ENCODE measurements around the gene CDH4. TPM values are rescaled to one million over a fixed set of nuclear protein-coding genes. Genes with fewer than 3 reads are reported as not detected.

The CDH4 gene
- total RNA-seq, 1 donor from 2014 or later, result 9.2 TPM

DNA sequence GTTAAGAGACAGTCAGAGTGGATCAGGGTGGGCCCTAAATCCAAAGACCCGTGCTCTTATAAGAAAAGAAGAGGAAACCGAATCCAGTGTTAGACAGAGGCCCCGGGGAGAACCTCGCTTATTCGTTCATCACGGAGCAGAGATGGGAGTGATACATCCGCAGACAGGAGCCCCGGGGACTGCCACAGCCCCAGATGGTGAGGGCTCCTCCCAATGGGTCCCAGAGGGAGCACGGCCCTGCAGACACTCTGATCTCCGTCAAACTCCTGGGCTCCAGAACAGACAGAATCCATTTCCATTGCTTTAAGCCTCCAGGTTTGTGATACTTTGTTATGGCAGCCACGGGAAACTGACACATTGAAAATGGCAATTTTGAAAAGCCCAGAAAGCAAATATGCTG, 47.0 kb downstream of the CDH4 start:
- DNase-seq (ENCODE audit: extremely low read depth, low read depth, low spot score), result no peak

DNA sequence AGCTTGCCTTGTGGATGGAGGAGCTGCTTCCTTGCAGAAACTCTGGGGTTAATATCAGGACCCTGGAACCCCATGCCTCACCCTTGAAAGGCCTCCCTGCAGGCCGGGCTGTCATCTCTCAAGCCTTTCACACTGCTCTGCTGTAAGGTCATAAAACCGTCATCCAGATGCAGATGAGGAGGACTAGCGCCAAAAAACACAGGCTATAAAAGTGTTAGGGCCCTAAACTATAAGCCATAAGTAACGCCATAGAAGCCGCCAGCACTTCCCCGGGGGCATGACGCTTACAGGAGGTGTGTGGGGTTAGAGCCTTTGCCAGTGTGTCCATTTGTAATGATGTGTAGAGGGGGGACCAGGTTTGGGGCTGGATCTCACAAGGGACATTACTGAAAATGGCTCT, 47.6 kb downstream of the CDH4 start:
- DNase-seq (ENCODE audit: extremely low read depth, low read depth, low spot score), result no peak

DNA sequence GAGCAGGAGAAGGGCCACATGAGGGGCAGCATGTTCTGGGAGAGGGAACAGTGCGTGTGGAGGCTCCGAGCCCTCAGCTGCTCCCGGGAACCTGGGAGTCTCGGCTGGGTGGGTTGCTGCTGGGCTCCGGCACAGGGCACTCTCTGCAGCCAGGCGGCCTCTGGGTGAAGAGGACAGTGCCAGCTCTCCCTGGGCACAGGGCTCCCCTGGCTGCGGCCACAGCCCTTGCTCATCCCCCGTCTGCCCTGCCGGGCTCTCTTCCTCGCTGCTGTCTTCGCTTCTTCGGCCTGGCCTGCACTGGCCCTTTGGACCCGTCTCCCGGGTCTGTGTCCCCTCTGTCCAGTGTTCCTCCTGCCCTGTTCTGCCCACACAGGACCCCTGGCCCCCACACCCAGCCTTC, 48.2 kb downstream of the CDH4 start:
- DNase-seq (ENCODE audit: extremely low read depth, low read depth, low spot score), result no peak

DNA sequence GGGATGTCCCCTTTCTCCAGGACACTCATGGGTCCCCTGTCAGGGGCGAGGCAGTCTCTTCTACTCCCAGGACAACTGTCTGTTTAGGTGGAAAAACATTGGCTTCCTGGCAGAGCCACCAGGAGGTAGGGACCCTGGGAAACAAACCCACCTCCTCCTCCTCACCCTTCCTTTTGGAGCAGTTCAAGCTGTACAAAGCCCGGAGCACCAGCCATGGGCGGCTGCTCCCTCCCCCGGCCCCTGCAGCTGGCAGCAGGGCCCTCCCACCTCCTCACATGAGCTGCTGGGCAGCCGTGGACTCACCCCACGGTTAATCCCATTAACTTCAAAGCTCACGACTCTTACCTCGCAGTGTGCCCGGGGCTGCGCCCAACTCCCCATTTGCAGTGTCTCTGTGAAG, 48.6 kb downstream of the CDH4 start:
- DNase-seq (ENCODE audit: extremely low read depth, low read depth, low spot score), result no peak

DNA sequence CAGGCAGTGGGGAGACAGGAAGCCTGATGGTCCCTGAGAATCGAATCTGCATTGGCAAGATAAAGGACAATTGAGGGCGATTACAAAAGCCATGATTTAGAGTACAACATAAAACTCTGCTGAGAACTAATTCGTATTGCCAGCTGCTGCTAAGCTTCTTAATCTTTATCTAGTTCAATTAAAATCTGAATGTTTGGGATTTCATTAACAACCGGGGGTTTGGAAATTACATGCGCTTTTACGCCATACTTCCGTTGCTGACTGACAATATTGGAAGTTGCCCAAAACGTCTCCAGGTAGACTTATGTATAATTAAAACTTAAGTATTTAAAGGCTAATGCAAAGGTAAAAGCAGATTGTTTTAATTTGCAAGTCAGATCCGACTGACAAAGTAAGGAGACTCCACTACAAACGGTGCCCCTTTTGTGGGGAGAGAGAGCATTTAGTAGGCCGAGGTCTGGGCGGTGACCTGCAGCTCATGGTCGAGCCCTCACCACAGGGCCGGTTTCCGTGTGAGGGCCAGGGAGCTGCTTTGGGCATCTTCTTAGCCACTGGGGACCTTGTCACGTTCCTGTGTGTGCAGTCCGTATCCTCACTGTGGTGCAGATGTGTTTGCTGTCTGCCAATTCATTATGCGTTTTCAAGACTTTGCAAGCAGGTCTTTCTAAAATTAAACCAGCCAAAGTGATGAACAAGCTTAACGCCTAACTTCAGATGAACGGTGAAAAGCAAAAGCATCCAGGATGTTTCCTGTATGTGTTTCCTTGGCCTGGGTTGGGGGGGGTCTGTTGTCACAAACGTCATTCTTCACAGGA, 49.9 kb downstream of the CDH4 start:
- no peak for DNase-seq (ENCODE audit: extremely low read depth, low read depth, low spot score)

DNA sequence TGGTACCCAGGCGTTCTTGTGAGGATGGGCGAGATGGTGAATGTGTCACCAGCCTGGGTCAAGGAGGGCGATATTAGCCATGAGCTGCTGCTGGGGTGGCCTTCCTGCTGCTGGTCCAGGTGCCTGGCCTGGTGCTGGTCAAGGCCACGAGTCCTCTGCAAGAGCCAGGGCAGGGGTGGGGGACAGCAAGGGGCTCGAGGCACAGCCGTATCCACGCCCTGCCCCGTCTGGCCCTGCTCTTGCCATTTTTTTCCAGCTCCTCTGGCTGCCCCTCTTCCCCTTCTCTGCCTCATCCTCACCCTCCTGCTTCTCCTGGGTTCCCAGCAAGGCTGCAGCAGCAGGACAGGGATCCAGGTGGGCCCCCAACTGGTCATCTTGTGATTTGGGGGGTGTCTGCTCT, 51.2 kb downstream of the CDH4 start:
- no peak for DNase-seq (ENCODE audit: extremely low read depth, low read depth, low spot score)

DNA sequence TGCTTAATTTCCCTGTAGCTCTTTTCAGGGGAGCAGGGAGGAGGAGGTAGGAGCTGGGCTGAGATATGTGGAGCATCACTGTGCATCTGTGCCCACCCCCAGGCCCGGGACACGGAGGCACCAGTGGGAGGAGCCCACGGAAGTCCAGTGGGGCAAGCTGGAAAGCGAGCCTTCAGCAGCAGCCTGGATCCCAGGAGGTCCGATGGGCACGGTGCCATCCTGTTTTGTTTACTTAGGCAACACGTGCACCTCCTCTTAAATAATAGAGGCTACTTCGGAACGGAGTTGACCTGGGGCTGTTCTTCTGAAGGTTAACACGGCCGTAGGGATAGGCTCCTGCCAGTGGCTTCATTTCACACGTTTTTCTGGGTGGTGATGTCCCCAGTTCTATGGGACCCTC, 51.6 kb downstream of the CDH4 start:
- DNase-seq (ENCODE audit: extremely low read depth, low read depth, low spot score), result no peak

DNA sequence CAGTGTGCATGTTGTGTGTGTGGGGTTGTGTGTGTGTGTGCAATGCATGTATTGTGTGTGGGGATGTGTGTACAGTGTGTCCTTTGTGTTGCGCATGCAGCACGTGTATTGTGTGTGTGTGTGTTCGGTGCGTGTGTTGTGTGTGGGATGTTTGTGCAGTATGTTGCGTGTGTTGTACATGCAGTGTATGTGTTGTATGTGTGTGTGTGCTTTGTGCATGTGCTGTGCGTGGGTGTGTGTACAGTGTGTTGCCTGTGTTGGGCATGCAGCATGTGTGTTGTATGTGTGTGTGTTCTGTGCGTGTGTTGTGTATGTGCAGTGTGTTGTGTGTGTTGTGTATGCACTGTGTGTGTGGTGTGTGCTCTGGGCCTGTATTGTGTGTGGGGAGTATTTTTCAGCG, 52.7 kb downstream of the CDH4 start:
- no peak for DNase-seq (ENCODE audit: extremely low read depth, low read depth, low spot score)

DNA sequence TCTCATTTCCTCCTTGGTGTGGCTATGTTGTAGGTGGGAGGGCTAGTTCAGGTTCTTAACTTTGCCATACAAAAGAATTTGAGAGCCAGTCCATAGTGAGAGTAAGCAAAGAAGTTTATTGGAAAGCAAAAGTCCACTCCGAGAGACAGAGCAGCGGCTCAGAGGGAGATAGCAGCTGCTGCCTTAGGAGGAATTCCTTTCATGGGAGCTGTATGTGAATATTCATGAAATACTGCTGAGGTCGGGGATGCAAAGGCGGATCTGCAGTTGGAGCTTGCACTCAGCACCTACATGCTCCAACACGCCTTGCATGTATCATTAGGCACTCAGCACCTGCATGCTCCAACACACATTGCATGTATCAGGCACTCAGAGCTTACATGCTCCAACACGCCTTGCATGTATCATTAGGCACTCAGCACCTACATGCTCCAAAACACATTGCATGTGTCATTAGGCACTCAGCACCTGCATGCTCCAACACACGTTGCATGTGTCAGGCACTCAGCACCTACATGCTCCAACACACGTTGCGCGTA, 54.9 kb downstream of the CDH4 start:
- no peak for DNase-seq (ENCODE audit: extremely low read depth, low read depth, low spot score)

DNA sequence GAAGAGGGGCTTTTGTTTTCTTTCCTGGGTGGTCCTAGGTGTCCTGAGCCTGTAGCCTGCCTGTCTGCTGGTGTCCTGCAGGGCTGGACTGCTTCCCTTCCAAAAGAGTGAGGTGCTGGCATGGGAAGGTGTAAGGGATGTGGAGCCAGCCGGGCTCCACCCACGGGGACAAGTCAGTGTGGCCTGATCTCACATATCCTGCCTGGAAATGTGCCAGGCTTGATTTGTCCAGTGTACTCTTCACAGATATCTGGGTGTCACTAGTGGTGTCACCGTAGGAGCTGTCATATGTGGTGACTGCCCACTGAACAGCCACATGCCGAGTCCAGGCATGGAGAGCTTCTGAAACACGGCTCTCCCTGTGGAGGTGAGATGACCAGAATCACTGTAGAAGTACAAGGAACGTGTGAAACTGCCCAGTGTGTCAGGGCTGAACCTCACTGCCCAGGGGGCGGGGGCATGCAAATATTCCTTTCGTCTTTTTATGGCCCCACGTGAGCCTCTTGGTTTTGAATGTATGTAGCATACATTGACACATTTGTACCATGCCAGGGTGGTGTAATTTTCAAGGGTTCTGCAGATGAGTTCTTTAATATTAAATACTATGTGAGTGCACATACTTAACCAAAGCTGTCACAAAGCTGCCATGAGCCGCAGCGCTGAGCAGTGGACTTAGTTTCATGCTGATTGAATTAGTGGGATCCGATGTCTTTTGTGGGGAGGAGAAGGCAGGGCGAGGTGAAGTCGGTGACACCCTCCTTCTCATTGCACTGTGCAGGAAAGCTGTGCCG, 55.8 kb downstream of the CDH4 start:
- no peak for DNase-seq (ENCODE audit: extremely low read depth, low read depth, low spot score)

DNA sequence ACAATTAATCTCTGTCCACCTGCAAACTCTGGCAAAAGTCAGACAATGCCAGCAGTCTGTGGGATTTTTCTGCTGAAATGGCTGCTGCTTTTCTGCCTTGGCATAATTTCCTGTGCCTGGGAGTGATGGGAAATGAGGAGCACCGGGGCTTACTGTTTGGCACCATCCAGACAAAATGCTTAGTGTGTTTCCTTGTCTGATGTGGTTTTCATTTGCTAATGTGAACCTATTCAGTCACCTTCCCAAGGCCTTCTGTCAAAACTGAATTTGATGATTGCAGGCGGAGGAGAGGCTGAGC, 56.4 kb downstream of the CDH4 start:
- DNase-seq (ENCODE audit: extremely low read depth, low read depth, low spot score), result no peak

DNA sequence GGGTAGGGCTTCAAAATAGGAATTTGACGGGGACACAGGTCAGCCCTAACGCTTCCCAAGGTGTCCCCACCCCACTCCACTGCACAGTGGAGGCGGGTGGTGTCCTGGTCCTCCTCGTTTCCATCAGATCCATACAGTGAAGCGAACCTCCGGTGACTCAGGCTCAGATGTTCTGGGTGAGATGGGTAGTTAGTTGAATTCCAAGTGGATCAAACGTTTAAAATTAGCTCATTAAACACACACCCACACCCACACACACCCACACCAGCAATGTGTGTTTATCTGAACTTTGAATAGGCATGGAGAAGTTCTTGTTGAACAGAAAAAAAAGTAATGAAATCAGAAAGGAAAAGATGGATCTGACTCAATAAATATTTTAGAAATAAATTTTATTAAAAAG, 58.9 kb downstream of the CDH4 start:
- DNase-seq (ENCODE audit: extremely low read depth, low read depth, low spot score), result no peak

DNA sequence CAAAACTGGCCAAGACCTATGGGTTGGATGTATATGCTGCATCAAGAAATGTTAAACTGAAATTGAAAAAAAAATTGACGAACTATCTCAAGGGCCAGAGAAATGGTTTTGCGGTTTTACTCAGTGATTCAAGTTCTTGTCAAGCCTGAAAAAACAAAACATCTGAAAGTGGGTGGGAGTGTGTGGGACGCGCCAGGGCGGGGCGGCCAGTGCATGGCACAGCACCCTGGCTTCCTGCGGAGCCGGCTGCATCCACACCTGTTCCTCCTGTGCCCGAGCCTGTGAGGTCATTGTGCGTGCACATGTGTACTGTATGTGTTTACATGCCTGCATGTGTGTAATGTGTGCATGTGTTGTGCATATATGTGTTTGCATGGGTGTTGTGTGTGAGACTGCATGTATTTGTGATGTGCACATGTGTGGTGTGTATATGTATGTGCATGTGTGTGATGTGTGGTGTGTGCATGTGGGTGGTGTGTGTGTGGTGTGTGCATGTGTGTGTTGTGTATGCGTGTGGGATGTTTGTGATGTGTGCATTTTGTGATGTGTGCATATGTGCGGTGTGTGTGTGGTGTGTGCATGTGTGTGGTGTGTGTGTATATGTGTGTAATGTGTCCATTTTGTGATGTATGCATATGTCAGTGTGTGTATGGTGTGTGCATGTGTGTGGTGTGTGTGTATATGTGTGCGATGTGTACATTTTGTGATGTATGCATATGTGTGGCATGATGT, 59.8 kb downstream of the CDH4 start:
- DNase-seq (ENCODE audit: extremely low read depth, low read depth, low spot score), result no peak

DNA sequence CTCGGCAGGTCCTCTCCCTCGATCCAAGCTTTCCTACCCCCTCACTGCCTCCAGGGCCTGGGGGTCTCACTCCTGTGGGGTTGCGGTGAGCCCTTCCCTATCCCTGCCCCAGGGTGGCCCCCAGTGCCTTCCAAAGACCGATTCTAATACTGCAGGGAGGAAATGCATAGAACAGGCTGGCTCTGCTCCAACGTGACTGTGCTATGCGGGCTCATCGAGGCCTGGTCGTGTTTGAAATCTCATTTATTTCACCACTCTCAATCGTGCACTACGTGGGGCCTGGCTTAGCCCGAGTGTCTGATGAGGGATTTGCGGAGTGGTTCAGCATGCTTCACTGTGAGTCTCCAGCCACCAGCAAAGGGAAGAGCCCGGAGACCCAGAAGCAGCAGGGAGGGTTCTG, 60.9 kb downstream of the CDH4 start:
- DNase-seq (ENCODE audit: extremely low read depth, low read depth, low spot score), result no peak

DNA sequence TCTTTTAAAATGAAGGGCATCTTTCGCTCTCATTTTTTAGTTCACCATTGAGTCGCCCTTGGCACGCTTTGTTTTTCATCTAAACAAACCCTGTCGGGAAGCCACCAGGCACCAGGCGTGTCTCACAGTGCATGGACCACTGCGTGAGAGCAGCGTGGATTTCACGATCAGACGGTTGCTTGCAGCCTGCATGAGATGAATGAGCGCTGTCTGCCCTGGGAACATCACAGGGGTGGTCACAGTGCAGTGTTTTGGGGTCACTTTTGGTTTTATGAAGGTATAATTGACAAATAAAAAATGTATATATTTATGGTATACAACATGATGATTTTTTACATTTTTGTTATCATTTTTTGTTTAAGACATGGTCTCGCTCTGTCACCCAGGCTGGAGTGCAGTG, 61.3 kb downstream of the CDH4 start:
- DNase-seq (ENCODE audit: extremely low read depth, low read depth, low spot score), result no peak

DNA sequence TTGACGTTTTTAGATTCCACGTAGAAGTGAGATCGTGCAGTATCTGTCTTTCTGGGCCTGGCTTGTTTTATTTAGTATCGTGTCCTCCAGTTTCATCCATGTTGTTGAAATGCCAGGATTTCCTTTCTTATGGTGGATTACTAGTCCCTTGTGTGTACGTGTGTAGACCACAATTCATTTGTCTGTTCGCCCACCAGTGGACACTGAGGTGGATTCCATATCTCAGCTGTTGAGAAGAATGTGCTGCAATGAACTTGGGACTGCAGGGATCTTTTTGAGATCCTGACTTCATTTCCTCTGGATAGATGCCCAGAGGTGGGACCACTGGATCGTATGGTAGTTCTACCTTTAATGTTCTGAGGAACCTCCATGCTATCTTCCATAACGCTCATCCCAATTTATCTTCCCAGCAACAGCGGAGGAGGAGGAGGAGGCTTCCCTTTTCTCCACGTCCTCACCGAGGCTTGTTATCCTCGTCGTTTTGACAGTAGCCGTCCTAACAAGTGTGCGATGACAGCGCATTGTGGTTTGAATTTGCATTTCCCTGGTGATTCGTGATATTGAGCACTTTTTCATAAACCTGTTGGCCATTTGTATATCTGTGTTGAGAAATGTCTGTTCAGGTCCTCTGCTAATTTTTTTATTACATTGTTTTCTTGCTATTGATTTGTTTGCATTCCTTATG, 62.4 kb downstream of the CDH4 start:
- no peak for DNase-seq (ENCODE audit: extremely low read depth, low read depth, low spot score)

DNA sequence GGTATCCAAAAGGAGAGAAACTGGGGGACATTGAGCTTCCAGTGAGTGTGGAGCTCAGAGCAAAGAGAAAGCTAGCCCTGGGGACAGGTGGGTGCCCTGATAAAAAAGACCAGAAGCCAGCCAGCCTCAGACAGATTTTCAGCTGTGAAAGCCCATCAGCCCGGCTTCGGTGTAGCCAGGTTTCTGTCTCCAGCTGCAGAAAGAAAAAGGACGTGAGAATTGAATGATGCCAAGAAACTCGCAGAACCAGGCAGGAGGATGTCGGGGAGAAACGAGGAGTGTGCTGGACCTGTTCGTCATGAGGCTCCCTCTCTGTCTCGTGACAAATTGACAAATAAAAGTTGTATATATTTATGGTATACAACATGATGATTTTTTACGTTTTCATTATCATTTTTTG, 63.3 kb downstream of the CDH4 start:
- no peak for DNase-seq (ENCODE audit: extremely low read depth, low read depth, low spot score)

DNA sequence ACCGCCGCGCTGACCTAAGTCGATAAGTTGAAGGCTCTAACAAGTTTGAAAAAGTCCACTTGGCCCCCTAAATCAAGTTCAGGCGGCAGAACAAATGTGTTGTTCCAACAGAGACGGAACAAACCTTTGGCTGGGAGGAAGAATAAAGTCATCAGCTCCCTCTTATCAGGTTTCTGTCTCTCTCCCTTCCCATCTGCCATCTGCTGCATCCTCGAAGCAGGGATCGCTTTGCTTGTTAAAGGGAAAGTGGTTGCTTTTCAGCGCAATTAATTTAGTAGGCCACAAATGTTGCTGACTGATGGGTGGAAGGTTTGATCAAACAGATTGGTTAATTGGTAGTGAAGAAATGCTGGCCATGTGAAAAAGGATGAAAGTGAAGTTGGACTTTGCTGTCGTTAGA, 64.3 kb downstream of the CDH4 start:
- DNase-seq (ENCODE audit: extremely low read depth, low read depth, low spot score), result no peak

DNA sequence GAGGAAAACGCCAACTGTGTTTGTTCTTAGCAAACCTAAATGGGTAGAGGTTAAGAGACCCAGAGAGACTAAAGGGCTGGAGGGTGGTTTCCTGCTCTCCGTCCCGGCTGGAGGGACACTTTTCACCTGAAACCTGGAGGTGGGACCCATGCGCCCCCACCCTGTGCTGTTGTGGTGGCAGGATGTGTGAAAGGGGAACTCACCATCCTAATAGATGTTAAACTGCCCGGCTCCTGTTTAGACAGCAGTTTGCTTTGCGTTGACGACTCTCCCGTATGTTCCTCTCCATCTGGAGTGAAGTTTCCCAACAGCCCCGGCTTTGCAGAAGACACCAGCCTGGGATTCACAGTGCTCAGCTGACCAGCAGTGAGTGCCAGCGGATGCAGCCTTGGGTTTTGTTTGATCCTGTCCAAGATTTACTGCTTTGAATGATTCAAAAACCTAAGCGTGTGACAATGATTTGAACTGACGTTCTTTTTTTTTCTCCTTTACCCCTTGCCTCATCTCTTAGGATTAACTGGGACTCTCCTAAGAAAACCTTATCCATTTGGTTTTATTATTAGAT, 66.0 kb downstream of the CDH4 start:
- DNase-seq (ENCODE audit: extremely low read depth, low read depth, low spot score), result no peak

DNA sequence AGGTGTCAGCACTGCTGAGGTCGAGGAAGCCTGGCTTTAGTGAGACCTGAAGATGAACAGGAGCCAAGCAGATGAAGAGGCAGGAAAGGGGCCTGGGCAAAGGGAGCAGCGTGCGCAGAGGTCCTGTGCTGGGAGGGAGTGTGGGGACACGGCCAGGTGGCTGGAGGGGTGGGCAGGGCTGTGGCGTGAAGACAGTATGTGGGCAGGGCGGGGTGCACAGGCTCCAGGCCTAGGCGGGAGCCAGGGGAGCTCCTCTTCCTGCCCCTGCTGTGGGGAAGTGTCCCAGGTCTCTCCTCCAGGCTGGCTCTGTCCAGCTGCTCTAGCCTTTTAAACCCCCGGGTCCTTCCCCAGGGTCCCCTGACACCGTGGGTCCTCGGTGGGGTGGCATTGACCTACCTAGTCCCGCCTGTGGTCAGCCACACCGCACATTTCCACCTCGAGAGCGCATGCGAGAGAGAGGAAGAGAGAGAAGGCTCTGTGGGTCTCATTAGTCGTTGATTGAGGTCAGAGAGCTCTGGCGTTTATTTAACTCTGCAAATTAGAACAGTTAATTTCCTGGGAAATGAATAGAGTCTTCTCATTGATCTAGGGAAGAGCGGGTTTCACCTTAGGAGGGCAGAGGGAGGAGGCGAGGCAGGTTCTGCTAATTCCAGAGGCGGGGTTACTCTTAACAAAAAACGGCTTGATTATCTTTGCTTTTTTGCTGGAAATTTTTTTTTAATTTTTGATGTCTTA, 68.8 kb downstream of the CDH4 start:
- no peak for DNase-seq (ENCODE audit: extremely low read depth, low read depth, low spot score)

Data from glomerular endothelial cell (primary cell).